Neural crest cell (in vitro differentiated cells): ENCODE data around the gene GDF2. TPM values are rescaled to one million over a fixed set of nuclear protein-coding genes. Genes with fewer than 3 reads are reported as not detected.

Experiments used
- DNase-seq: peaks from one replicate; pipeline ENCODE4 v3.0.0; 2021; ENCODE audit warnings: low read depth, mixed read lengths, low spot score
- H3K27ac Mint-ChIP-seq: one replicate; pipeline ENCODE4 v1.8.0; 2021; ENCODE audit warnings: mild to moderate bottlenecking, mixed read lengths; ENCODE audit not compliant: unreplicated experiment
- H3K27me3 Mint-ChIP-seq: 2 replicates; pipeline ENCODE4 v1.8.0; 2021; ENCODE audit warnings: low read depth, mild to moderate bottlenecking, mixed read lengths
- H3K36me3 Mint-ChIP-seq: 2 replicates; pipeline ENCODE4 v1.8.0; 2021; ENCODE audit warnings: low read depth, mild to moderate bottlenecking, mixed read lengths
- H3K4me1 Mint-ChIP-seq: 2 replicates; pipeline ENCODE4 v1.8.0; 2021; ENCODE audit warnings: mixed read lengths
- H3K4me3 Mint-ChIP-seq: one replicate; pipeline ENCODE4 v1.8.0; 2021; ENCODE audit warnings: mild to moderate bottlenecking, mixed read lengths
- H3K9me3 Mint-ChIP-seq: 2 replicates; pipeline ENCODE4 v1.8.0; 2021; ENCODE audit warnings: mixed read lengths
- total RNA-seq: library from RNA; stranded (reverse); gene quantifications from 2 replicates; pipeline ENCODE4 v1.2.1, GENCODE V29; 2021
- TF ChIP-seq, protein P1 (sequence below): fragments of 200-600 bp; sonication (generic); conservative IDR thresholded peaks from 2 replicates; pipeline ENCODE4 v1.5.0; 2021; ENCODE audit warnings: antibody characterized with exemption, mild to moderate bottlenecking

Gene GDF2
- total RNA-seq, 1 donor from 2014 or later: not detected

DNA sequence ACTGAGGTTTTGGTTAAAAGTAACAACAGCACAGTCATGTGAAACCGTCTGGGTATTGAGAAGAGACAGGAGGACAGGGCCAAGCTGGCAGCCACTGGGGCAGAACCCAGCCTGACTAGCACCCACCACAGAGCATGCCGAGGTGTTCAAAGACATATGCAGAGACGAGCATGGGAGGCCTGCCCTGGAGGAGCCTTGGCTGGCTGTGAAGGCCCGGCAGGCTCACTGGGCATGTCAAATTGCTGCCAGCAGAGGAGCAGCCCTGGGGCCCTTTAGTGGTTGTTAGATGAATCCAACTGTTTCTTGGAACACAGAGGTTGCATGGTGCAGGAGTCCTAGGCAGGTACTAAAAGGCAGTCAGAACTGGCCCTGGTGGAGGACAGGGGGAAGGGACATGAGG lies 5.0 kb upstream of the GDF2 start:
- TF ChIP-seq, protein P1, sequence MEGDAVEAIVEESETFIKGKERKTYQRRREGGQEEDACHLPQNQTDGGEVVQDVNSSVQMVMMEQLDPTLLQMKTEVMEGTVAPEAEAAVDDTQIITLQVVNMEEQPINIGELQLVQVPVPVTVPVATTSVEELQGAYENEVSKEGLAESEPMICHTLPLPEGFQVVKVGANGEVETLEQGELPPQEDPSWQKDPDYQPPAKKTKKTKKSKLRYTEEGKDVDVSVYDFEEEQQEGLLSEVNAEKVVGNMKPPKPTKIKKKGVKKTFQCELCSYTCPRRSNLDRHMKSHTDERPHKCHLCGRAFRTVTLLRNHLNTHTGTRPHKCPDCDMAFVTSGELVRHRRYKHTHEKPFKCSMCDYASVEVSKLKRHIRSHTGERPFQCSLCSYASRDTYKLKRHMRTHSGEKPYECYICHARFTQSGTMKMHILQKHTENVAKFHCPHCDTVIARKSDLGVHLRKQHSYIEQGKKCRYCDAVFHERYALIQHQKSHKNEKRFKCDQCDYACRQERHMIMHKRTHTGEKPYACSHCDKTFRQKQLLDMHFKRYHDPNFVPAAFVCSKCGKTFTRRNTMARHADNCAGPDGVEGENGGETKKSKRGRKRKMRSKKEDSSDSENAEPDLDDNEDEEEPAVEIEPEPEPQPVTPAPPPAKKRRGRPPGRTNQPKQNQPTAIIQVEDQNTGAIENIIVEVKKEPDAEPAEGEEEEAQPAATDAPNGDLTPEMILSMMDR: no peak
- H3K4me1 Mint-ChIP-seq: peaks cover 7% of the 10 kb centered on the region
- H3K36me3 Mint-ChIP-seq: no peaks in the 10 kb centered on the region
- no peak for DNase-seq
- no peak overlapping the region for H3K27ac Mint-ChIP-seq
- peaks cover 2% of the 10 kb centered on the region for H3K9me3 Mint-ChIP-seq
- no peaks in the 10 kb centered on the region for H3K27me3 Mint-ChIP-seq
- H3K4me3 Mint-ChIP-seq: no peak overlapping the region

DNA sequence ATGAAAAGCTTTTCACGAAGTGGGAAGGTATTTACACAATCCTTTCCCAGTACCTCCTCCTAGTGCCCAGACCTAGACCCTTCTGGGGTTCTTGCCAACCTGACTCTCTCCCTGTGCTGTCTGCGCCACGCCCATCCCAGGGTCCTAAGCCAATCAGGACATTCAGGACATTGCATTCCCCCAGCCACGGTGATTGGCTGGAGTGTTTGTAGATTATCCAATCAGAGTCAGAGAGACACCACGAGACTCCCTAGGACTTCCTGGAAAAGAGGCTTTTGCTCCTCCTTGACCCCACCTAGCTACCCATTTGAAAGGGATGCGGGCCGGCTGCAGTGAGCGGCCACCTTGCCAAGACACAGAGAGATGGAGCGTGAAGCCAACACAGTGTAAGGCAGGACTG lies 3.5 kb upstream of the GDF2 start:
- H3K4me1 Mint-ChIP-seq: peaks cover 7% of the 10 kb centered on the region
- no peak overlapping the region for H3K27ac Mint-ChIP-seq
- no peak overlapping the region for H3K4me3 Mint-ChIP-seq
- H3K9me3 Mint-ChIP-seq: peaks cover 2% of the 10 kb centered on the region
- no peaks in the 10 kb centered on the region for H3K27me3 Mint-ChIP-seq
- DNase-seq: no peak
- TF ChIP-seq, protein P1: no peak
- H3K36me3 Mint-ChIP-seq: no peaks in the 10 kb centered on the region

DNA sequence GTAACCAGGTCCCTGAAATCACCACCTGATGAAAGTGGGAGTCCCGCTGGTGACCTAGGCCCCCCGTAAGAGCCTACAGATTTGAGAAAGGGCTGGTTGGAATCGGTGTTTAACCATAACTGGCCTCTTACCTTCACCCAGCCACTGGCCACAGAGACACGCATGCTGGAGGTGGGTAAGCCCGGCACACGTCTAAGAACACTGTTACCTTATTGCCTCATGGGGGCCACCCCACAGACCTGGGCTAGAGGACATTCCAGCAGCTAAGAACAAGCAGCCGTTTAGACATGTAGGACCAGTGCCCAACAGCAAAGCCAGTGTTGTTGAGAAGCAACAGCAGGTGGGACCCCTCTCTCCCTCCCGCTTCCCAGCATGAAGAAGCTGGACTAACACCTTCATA lies 2.5 kb upstream of the GDF2 start:
- TF ChIP-seq, protein P1: no peak
- H3K4me1 Mint-ChIP-seq: peaks cover 7% of the 10 kb centered on the region
- no peak for DNase-seq
- no peaks in the 10 kb centered on the region for H3K36me3 Mint-ChIP-seq
- H3K27ac Mint-ChIP-seq: no peak overlapping the region
- H3K9me3 Mint-ChIP-seq: peaks cover 2% of the 10 kb centered on the region
- no peak overlapping the region for H3K4me3 Mint-ChIP-seq
- H3K27me3 Mint-ChIP-seq: no peaks in the 10 kb centered on the region

DNA sequence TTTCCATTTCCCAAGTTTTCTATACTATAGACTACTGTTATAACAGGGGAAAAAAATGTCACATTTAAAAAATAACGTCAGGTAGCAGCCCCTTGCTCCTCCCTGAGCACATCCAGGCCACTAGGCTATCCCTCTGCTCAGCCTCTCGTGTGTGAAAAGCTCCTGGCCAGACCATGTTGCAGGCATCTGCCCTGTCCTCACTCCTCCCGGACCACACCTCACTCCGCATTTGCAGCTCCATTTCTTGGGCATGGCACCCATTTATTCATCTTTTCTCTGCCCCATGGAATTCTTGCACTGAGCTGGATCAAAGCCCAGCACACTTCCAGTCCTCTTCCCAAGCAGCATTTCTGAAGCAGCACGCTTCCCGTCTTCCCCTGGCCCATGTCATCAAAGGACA lies 1.4 kb upstream of the GDF2 start:
- TF ChIP-seq, protein P1: no peak
- Mint-ChIP-seq H3K4me3 (no peak overlapping the region), H3K27me3 (no peaks in the 10 kb centered on the region), H3K9me3 (peaks cover 2% of the 10 kb centered on the region), H3K27ac (no peak overlapping the region), H3K4me1 (peaks cover 6% of the 10 kb centered on the region), H3K36me3 (no peaks in the 10 kb centered on the region)
- no peak for DNase-seq

DNA sequence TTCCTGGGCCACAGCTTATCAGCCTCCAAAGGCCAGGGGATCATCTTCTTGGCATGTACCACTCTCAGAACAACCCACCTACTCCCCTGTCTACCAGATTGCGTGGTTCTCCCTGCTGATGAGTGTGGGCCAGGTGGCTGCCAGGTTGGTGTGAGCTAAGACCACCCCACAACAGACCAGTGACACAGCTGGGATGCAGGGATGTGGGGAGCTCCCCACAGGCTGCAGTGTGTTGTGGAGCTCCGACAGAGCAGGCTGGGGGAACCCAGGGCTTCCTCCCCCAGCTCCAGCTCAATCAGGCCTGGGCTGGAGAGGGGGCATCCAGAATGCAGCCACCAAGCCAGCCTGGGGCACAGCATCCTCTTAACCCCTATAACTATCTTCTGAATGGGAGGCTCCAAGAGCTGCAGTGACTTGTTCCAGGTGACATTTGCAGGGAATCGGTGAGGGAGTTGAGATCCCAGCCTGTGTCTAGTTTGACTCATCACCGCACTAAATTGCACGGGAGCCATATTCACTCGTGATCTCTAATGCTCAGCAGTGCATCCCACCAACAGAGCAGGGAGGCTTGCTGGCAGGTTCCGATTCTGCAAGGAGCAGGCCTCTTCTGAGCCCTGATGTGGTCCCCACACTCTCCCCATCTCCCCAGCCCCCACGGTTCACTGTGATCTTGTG lies 596 bp upstream of the GDF2 start:
- Mint-ChIP-seq H3K4me3 (no peak overlapping the region), H3K27ac (no peak overlapping the region), H3K27me3 (no peaks in the 10 kb centered on the region), H3K36me3 (no peaks in the 10 kb centered on the region), H3K9me3 (peaks cover 2% of the 10 kb centered on the region), H3K4me1 (peaks cover 7% of the 10 kb centered on the region)
- no peak for DNase-seq
- TF ChIP-seq, protein P1: no peak
